Esophagus muscularis mucosa (tissue), 4 donors: ENCODE results near the gene BIN1.

Experiments
- CTCF ChIP-seq, 3 experiments: fragments of 200-600 bp in 2 of 3; fragments of 450-650 bp in 1 of 3; sonication (generic) in 2 of 3; IDR thresholded peaks; one replicate each; pipeline ENCODE4 v1.5.1; 2017 to 2019; ENCODE audit warnings: antibody characterized with exemption in 3 of 3, mild to moderate bottlenecking in 2 of 3, moderate library complexity in 1 of 3
- EP300 ChIP-seq: sonication (generic); formaldehyde crosslinking; IDR thresholded peaks from one replicate; pipeline ENCODE4 v1.6.1; 2017; ENCODE audit warnings: antibody characterized with exemption
- POLR2A ChIP-seq: fragments of 450-650 bp; IDR thresholded peaks from one replicate; pipeline ENCODE4 v1.6.1; 2017; ENCODE audit warnings: antibody characterized with exemption, moderate library complexity, mild to moderate bottlenecking, low read depth
- POLR2AphosphoS5 ChIP-seq, 2 donors: sonication (generic); formaldehyde crosslinking; IDR thresholded peaks; one replicate each; pipeline ENCODE4 v1.6.1; 2017; ENCODE audit warnings: antibody characterized with exemption in 2 of 2

GRCh38 chr2:127115471-127116199, 8.7 kb upstream of the BIN1 start:
- TF ChIP-seq POLR2A = no peak
- no peak for TF ChIP-seq CTCF (IDR thresholded peaks at IDR 0.05)
- no peak for TF ChIP-seq POLR2AphosphoS5 (IDR thresholded peaks at IDR 0.05)
- TF ChIP-seq EP300 = no peak
